ENCODE data around the gene NRDE2. TPM values are rescaled to one million over a fixed set of nuclear protein-coding genes. Genes with fewer than 3 reads are reported as not detected.
A peak's percentile ranks its signal among the peaks of the same experiment; 100 is the strongest.

The NRDE2 gene
- polyA plus RNA-seq, 1 donor from 2014 or later, result 9.5 TPM

GRCh38 chr14:90304502-90304901 is 27.2 kb downstream of the NRDE2 start:
- Histone ChIP-seq H3F3A (ENCODE audit: insufficient read depth, low read length, poor library complexity, severe bottlenecking) (no peaks in the 10 kb centered on the region), H3K79me2 (replicated peaks; ENCODE audit: insufficient read depth, low read length) (no peaks in the 10 kb centered on the region), H3K27me3 (ENCODE audit: insufficient read depth, low read depth, low read length) (no peaks in the 10 kb centered on the region), H2AFZ (ENCODE audit: low read depth, low read length) (no peak overlapping the region), H3K9ac (ENCODE audit: low read length) (no peak overlapping the region), H3K9me3 (ENCODE audit: low read length) (no peaks in the 10 kb centered on the region), H3K4me3 (ENCODE audit: low read length) (peak overlapping the region; percentile 4), H3K9me2 (ENCODE audit: insufficient read depth, low read length) (no peaks in the 10 kb centered on the region), H3K27ac (ENCODE audit: low read length) (peak overlapping the region; percentile 54), H4K20me1 (ENCODE audit: insufficient read depth) (no peaks in the 10 kb centered on the region), H3K4me2 (ENCODE audit: low read length) (no peak overlapping the region), H3K36me3 (ENCODE audit: insufficient read depth, low read length) (no peaks in the 10 kb centered on the region)
- TF ChIP-seq CTCF (IDR thresholded peaks at IDR 0.05; ENCODE audit: poor library complexity, severe bottlenecking), result no peak
- peak; percentile 81 for TF ChIP-seq EP300 (conservative IDR thresholded peaks at IDR 0.05; ENCODE audit: poor library complexity, severe bottlenecking)
- TF ChIP-seq EZH2 (IDR thresholded peaks at IDR 0.05; ENCODE audit: borderline replicate concordance, insufficient read depth, low read length, poor library complexity, severe bottlenecking), result no peak
- TF ChIP-seq REST (IDR thresholded peaks at IDR 0.05; ENCODE audit: borderline replicate concordance), result no peak
- TF ChIP-seq SMC3 (conservative IDR thresholded peaks at IDR 0.05; ENCODE audit: poor library complexity), result no peak
- TF ChIP-seq TAF1 (IDR thresholded peaks at IDR 0.05; ENCODE audit: low read depth), result no peak
- TF ChIP-seq MXI1 (conservative IDR thresholded peaks at IDR 0.05; ENCODE audit: poor library complexity, severe bottlenecking), result no peak
- TF ChIP-seq POLR2AphosphoS5 (IDR thresholded peaks at IDR 0.05), result peak; percentile 35
- no peak for TF ChIP-seq RAD21 (conservative IDR thresholded peaks at IDR 0.05)

GRCh38 chr14:90303473-90303872 is 28.3 kb downstream of the NRDE2 start:
- Histone ChIP-seq H3K4me3 (ENCODE audit: low read length) (peak overlapping the region; percentile 4), H3K27me3 (ENCODE audit: insufficient read depth, low read depth, low read length) (no peaks in the 10 kb centered on the region), H3F3A (ENCODE audit: insufficient read depth, low read length, poor library complexity, severe bottlenecking) (no peaks in the 10 kb centered on the region), H3K9me2 (ENCODE audit: insufficient read depth, low read length) (no peaks in the 10 kb centered on the region), H4K20me1 (ENCODE audit: insufficient read depth) (no peaks in the 10 kb centered on the region), H3K36me3 (ENCODE audit: insufficient read depth, low read length) (no peaks in the 10 kb centered on the region), H3K27ac (ENCODE audit: low read length) (peak overlapping the region; percentile 52), H3K79me2 (replicated peaks; ENCODE audit: insufficient read depth, low read length) (no peaks in the 10 kb centered on the region), H3K9ac (ENCODE audit: low read length) (peak overlapping the region; percentile 24), H2AFZ (ENCODE audit: low read depth, low read length) (no peak overlapping the region), H3K4me2 (ENCODE audit: low read length) (no peak overlapping the region), H3K9me3 (ENCODE audit: low read length) (no peaks in the 10 kb centered on the region)
- TF ChIP-seq POLR2AphosphoS5 (IDR thresholded peaks at IDR 0.05), result no peak
- no peak for TF ChIP-seq REST (IDR thresholded peaks at IDR 0.05; ENCODE audit: borderline replicate concordance)
- no peak for TF ChIP-seq MXI1 (conservative IDR thresholded peaks at IDR 0.05; ENCODE audit: poor library complexity, severe bottlenecking)
- no peak for TF ChIP-seq SMC3 (conservative IDR thresholded peaks at IDR 0.05; ENCODE audit: poor library complexity)
- no peak for TF ChIP-seq TAF1 (IDR thresholded peaks at IDR 0.05; ENCODE audit: low read depth)
- TF ChIP-seq CTCF (IDR thresholded peaks at IDR 0.05; ENCODE audit: poor library complexity, severe bottlenecking), result no peak
- TF ChIP-seq EZH2 (IDR thresholded peaks at IDR 0.05; ENCODE audit: borderline replicate concordance, insufficient read depth, low read length, poor library complexity, severe bottlenecking), result no peak
- no peak for TF ChIP-seq EP300 (conservative IDR thresholded peaks at IDR 0.05; ENCODE audit: poor library complexity, severe bottlenecking)
- no peak for TF ChIP-seq RAD21 (conservative IDR thresholded peaks at IDR 0.05)

Measured in neural cell (in vitro differentiated cells).